HFFc6 (cell line): ENCODE measurements around the gene AP1AR. TPM values are rescaled to one million over a fixed set of nuclear protein-coding genes. Genes with fewer than 3 reads are reported as not detected.
A peak's percentile ranks its signal among the peaks of the same experiment; 100 is the strongest.

Source experiments
- DNase-seq: peaks from one replicate; pipeline ENCODE4 v3.0.0-alpha.2; 2018
- H3K27ac Mint-ChIP-seq: 2 replicates; pipeline ENCODE4 v1.8.0; 2020; ENCODE audit warnings: mild to moderate bottlenecking, mixed read lengths
- H3K27me3 Mint-ChIP-seq: 2 replicates; pipeline ENCODE4 v1.8.0; 2021; ENCODE audit warnings: mild to moderate bottlenecking, moderate library complexity, mixed read lengths; ENCODE audit not compliant: insufficient read depth
- H3K36me3 Mint-ChIP-seq: 2 replicates; pipeline ENCODE4 v1.8.0; 2021; ENCODE audit warnings: low read depth, mixed read lengths
- H3K4me1 Mint-ChIP-seq: 2 replicates; pipeline ENCODE4 v1.8.0; 2020; ENCODE audit warnings: low read depth, mixed read lengths
- H3K4me3 Mint-ChIP-seq: 2 replicates; pipeline ENCODE4 v1.8.0; 2020; ENCODE audit warnings: mild to moderate bottlenecking, moderate library complexity, mixed read lengths
- H3K9me3 Mint-ChIP-seq: 2 replicates; pipeline ENCODE4 v1.8.0; 2020; ENCODE audit warnings: mild to moderate bottlenecking, mixed read lengths
- CTCF ChIP-seq: fragments of 200-600 bp; sonication (generic); IDR thresholded peaks from 2 replicates; pipeline ENCODE4 v1.5.0; 2021; ENCODE audit warnings: antibody characterized with exemption, mild to moderate bottlenecking
- total RNA-seq, 6 experiments: library from RNA; stranded (reverse); fragmentation: NEBNext Ultra II Directional; extraction: Animal tissue kit (Norgen Biotek cat#: 25700); gene quantifications; 2 replicates in 1 of 6; 3 replicates in 5 of 6; pipeline ENCODE4 v1.2.3, GENCODE V29; 2021

The AP1AR gene
- total RNA-seq, 6 experiments from 2014 or later, result 8.7 to 15.6 (median 11.4) TPM

DNA sequence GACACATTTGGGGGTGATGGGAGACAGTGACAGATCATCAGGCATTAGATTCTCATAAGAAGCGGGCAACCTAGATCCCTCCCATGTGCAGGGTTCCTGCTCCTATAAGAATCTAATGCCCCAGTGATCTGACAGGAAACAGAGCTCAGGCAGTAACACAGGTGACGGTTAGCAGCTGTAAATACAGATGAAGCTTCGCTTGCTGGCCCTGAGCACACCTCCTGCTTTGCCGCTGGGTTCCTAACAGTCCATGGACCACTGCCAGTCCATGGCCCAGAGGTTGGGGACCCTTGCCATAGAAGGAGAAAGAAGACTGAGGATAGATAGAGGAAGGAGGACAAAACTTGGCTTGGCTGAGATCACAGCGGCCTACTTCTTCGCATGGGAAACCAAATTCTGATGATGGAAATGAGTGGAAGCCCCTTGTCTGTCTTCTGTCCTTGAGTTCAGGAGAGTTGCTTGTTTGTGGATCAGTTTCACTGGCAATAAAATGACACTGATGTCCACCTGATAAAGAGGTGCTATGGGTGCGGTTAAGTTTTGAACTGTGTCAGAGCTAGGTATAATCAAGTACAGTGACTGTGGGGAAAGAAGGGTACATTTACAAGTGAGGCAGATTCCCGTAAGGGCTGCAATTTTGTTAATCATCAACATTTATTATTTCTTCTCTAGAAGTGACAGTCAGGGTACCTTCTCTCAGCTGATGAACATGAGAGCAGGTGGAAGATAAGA is 55.8 kb downstream of the AP1AR start:
- Mint-ChIP-seq H3K4me3 (no peak overlapping the region), H3K4me1 (peaks cover 31% of the 10 kb centered on the region), H3K36me3 (no peaks in the 10 kb centered on the region), H3K9me3 (no peaks in the 10 kb centered on the region), H3K27ac (no peak overlapping the region), H3K27me3 (peaks cover 2% of the 10 kb centered on the region)
- no peak for TF ChIP-seq CTCF
- DNase-seq, result no peak

DNA sequence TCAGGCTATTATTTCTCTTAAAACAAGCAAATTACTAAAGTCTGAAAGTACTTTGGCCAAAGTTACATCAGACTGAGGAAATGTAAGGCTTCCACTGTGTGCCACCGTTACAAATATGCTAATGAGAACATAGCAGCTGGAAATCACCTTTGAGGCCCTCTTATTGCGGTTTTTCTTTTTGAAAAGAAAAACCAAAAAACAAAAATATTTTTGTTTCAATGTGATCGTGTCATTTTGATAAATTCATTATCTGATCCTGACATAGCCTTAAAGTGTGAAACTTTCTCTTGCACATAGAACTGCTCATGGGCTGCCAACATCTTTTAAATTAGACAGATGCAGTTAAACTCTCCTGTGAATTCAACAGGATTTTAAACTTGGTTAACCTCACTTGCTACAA is 56.9 kb downstream of the AP1AR start:
- Mint-ChIP-seq H3K36me3 (no peaks in the 10 kb centered on the region), H3K27ac (no peak overlapping the region), H3K27me3 (peaks cover 2% of the 10 kb centered on the region), H3K9me3 (no peaks in the 10 kb centered on the region), H3K4me3 (no peak overlapping the region), H3K4me1 (peaks cover 22% of the 10 kb centered on the region)
- DNase-seq, result no peak
- TF ChIP-seq CTCF, result no peak

DNA sequence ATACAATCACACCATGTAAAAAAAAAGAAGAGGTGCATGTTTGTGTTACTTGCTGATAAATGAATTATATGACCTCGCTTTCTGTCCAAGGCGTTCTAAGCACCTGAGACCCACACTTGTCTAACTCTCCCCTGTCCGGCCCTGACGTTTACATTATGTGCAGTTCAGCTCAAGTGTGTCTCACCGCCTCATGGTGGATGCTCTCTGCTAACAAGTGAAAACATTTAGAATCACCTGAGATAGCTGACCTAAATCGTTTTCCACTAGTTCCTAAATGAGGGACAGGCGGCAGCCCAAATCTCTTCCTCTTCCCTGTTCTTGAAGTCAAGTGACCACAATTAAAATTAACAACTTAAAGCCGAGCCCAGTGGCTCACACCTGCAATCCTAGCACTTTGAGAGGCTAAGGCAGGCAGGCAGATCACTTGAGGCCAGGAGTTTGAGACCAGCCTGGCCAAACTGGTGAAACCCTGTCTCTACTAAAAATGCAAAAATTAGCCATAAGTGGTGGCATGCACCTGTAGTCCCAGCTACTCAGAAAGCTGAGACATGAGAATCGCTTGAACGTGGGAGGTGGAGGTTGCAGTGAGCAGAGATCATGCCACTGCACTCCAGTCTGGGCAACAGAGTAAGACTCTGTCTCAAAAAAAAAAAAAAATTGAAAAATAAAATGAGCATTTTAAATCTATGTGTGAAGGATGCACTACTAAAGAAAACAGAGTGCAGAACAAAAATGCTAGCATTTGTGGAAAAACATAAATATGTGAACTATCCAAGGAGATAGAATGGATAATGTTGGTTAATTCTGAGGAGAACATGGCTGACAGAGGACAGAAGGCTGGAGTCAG is 58.0 kb downstream of the AP1AR start:
- H3K36me3 Mint-ChIP-seq, result no peaks in the 10 kb centered on the region
- H3K27ac Mint-ChIP-seq, result no peak overlapping the region
- no peak for DNase-seq
- H3K9me3 Mint-ChIP-seq, result no peaks in the 10 kb centered on the region
- H3K4me1 Mint-ChIP-seq, result peaks cover 10% of the 10 kb centered on the region
- no peak overlapping the region for H3K4me3 Mint-ChIP-seq
- no peaks in the 10 kb centered on the region; the same call in 1 of the 2 replicates for H3K27me3 Mint-ChIP-seq
- TF ChIP-seq CTCF, result no peak

DNA sequence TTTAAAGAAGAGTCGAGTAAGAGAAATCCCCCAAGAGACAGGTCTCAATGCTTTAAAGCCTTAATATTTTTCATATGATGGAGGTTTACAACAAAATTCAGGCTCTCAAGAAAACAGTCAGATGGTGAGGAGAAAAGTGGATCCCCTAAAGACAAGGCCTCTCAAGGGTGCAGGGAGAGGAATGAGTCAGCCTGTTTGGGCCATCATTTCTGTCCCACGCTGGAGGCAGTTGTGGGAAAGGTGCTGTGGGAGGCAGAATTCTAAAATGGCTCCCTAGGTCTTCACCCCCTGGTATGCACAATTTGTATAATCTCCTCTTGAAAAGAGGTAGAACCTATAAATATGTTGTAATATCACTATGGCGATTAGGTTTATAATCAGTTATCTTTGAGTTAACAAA is 58.8 kb downstream of the AP1AR start:
- peaks cover 7% of the 10 kb centered on the region; the same call in 1 of the 2 replicates for H3K4me1 Mint-ChIP-seq
- H3K27me3 Mint-ChIP-seq, result no peaks in the 10 kb centered on the region
- H3K4me3 Mint-ChIP-seq, result no peak overlapping the region
- TF ChIP-seq CTCF, result no peak
- no peak for DNase-seq
- H3K27ac Mint-ChIP-seq, result no peak overlapping the region
- no peaks in the 10 kb centered on the region for H3K9me3 Mint-ChIP-seq
- no peaks in the 10 kb centered on the region for H3K36me3 Mint-ChIP-seq

DNA sequence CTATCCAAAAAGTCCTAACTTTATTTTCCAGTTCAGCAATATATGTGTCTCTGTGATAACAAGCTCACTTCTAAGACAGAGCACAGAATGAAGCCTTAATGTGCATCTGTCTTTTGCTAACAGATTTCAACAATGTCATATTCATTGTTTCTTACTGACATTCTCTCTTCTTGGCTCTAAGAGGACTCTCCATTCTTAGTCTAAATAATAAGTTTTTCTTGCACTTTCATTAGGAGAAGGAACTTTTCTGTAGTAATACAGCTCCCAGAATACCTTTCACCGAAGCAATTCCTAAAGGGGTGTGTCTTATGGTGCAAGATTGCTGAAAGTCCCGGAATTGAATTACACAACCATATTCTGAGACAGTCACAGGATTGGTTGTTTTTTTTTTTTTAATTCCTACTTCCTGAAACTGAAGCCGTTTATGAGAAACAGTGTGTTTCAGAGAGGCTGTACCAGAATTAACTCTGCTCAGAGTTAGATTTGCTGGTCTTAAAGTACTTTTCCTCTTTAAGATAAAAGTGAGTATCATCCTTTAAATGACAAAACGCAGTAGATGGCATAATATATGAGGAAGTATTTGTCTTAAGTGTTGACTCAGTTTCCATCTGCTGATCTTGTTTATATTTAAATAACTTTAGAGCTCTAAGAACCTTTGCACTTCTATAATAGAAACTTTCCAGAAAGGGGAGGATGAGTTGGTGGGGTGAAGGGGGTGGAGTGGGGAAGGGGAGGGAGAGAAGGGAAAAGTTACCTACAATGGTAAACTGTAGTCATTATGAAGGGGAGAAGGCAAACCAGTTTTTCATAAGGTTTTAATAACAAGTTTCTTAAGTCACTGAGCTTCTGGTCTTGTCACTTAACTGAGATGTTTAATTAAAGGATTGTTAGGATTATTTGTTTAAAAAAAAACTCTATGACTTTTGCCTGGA is 65.6 kb downstream of the AP1AR start, which contains the start of gene ALPK1:
TSS of gene ALPK1 (plus strand) at position 421 of the 932 bp plus-strand sequence.
- peak; percentile 89 for DNase-seq
- Mint-ChIP-seq H3K27ac (peak within 1 kb of the TSS; percentile 86), H3K27me3 (no peaks in the 10 kb centered on the region), H3K9me3 (no peaks in the 10 kb centered on the region), H3K4me3 (peak within 1 kb of the TSS; percentile 89), H3K36me3 (no peaks in the 10 kb centered on the region), H3K4me1 (peaks cover 28% of the 10 kb centered on the region)
- no peak for TF ChIP-seq CTCF
